Breast epithelium (tissue), 4 donors: ENCODE measurements around the gene LHFPL2. TPM values are rescaled to one million over a fixed set of nuclear protein-coding genes. Genes with fewer than 3 reads are reported as not detected.
A peak's percentile ranks its signal among the peaks of the same experiment; 100 is the strongest.
"Not testable (repeated sequence)": the region's sequence is repeated elsewhere in the genome, so short reads cannot be mapped to it uniquely, and the experiment has no call there.

Experiments used
- DNase-seq, 2 donors: peaks; one replicate each; pipeline ENCODE4 v3.0.0-alpha.2; 2019; ENCODE audit warnings: low spot score in 2 of 2
- H3K27ac ChIP-seq, 2 donors: fragments of 200-600 bp; sonication (generic) in 1 of 2; one replicate each; pipeline ENCODE4 v1.5.1; 2016 to 2019; ENCODE audit warnings: mild to moderate bottlenecking in 1 of 2
- H3K27me3 ChIP-seq, 2 donors: fragments of 200-600 bp; sonication (generic) in 1 of 2; one replicate each; pipeline versions ENCODE4 v1.5.1 to v1.6.0; 2017 to 2019; ENCODE audit warnings: control low read depth in 1 of 2, mild to moderate bottlenecking in 1 of 2
- H3K36me3 ChIP-seq: fragments of 200-600 bp; one replicate; pipeline ENCODE4 v1.5.1; 2019
- H3K4me1 ChIP-seq, 2 donors: fragments of 200-600 bp; sonication (generic); one replicate each; pipeline ENCODE4 v1.5.1; 2016 to 2019; ENCODE audit warnings: control low read depth in 1 of 2
- H3K4me3 ChIP-seq, 3 donors: fragments of 200-600 bp; sonication (generic); 1 replicate in 2 of 3; 2 replicates in 1 of 3; pipeline ENCODE4 v1.5.1; 2016 to 2019; ENCODE audit warnings: mild to moderate bottlenecking in 3 of 3, moderate library complexity in 2 of 3
- H3K9me3 ChIP-seq, 2 donors: fragments of 200-600 bp; sonication (generic) in 1 of 2; one replicate each; pipeline ENCODE4 v1.5.1; 2016 to 2019; ENCODE audit warnings: control low read depth in 1 of 2
- POLR2A ChIP-seq: fragments of 450-650 bp; IDR thresholded peaks from one replicate; pipeline ENCODE4 v1.6.1; 2016; ENCODE audit warnings: antibody characterized with exemption, mild to moderate bottlenecking, moderate library complexity
- POLR2AphosphoS5 ChIP-seq, 3 donors: sonication (generic); formaldehyde crosslinking; IDR thresholded peaks; one replicate each; pipeline ENCODE4 v1.6.1; 2017; ENCODE audit warnings: antibody characterized with exemption in 3 of 3
- intact Hi-C: fragments of 100-400 bp; cut with DNase I; formaldehyde crosslinking; loops from one replicate; pipeline ENCODE4 v1.15.1; 2023; ENCODE audit warnings: low total_unique reads
- total RNA-seq, 3 donors: library from RNA; depleted of rRNA; stranded (reverse); fragments of >200 nt; gene quantifications; one replicate each; pipeline ENCODE4 v1.1.0, GENCODE V29; 2016
- TF ChIP-seq, protein P1 (sequence below), 3 donors: fragments of 450-650 bp; IDR thresholded peaks; one replicate each; pipeline ENCODE4 v1.5.1; 2016 to 2017; ENCODE audit warnings: antibody characterized with exemption in 3 of 3, mild to moderate bottlenecking in 3 of 3, moderate library complexity in 3 of 3

Gene LHFPL2
- total RNA-seq, 3 donors from 2014 or later = 36.8 to 61.8 (median 41.3) TPM

DNA sequence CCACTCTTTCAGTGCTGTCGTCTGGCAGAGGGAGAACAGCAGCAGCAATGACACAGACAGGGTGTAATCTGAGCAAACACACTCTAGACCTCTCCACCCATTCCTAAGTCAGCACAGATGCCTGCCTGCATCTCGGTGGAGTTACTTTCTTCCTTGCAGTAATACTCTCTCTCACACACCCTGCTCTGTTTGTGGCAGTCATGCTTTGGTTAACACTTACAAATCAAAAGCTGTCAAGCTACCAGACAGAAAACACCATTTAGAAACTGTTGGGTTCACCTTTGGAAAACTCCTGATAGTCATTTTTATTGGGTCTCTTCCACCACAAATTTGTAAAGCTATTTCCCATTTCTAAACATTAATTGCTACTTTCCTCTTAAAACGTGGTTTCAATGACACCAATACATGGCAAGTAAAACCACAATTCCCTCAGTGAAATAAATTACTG, 27.3 kb downstream of the LHFPL2 start:
- H3K9me3 ChIP-seq = peaks cover 4 to 6% of the 10 kb centered on the region in 2 donors
- H3K4me1 ChIP-seq = no peaks in the 10 kb centered on the region
- no peak for DNase-seq
- TF ChIP-seq, protein P1, sequence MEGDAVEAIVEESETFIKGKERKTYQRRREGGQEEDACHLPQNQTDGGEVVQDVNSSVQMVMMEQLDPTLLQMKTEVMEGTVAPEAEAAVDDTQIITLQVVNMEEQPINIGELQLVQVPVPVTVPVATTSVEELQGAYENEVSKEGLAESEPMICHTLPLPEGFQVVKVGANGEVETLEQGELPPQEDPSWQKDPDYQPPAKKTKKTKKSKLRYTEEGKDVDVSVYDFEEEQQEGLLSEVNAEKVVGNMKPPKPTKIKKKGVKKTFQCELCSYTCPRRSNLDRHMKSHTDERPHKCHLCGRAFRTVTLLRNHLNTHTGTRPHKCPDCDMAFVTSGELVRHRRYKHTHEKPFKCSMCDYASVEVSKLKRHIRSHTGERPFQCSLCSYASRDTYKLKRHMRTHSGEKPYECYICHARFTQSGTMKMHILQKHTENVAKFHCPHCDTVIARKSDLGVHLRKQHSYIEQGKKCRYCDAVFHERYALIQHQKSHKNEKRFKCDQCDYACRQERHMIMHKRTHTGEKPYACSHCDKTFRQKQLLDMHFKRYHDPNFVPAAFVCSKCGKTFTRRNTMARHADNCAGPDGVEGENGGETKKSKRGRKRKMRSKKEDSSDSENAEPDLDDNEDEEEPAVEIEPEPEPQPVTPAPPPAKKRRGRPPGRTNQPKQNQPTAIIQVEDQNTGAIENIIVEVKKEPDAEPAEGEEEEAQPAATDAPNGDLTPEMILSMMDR (IDR thresholded peaks at IDR 0.05) = no peak
- TF ChIP-seq POLR2A (no peak), POLR2AphosphoS5 (IDR thresholded peaks at IDR 0.05) (no peak)
- no peak overlapping the region for H3K4me3 ChIP-seq
- peak overlapping the region in 1 of 2 donors; percentile 21 for H3K27ac ChIP-seq
- intact Hi-C loops = no loop called here
- H3K36me3 ChIP-seq = no peaks in the 10 kb centered on the region
- no peaks in the 10 kb centered on the region for H3K27me3 ChIP-seq

- H3K4me1 ChIP-seq, H3K27ac ChIP-seq, DNase-seq, H3K27me3 ChIP-seq, H3K4me3 ChIP-seq, H3K36me3 ChIP-seq, H3K9me3 ChIP-seq, intact Hi-C loops: not testable (repeated sequence)
Observed at GRCh38 chr5:78620119-78620518, 28.5 kb downstream of the LHFPL2 start.

- Histone ChIP-seq H3K9me3 (peaks cover 4 to 6% of the 10 kb centered on the region in 2 donors), H3K36me3 (no peaks in the 10 kb centered on the region), H3K4me1 (no peaks in the 10 kb centered on the region), H3K4me3 (no peak overlapping the region), H3K27me3 (no peaks in the 10 kb centered on the region), H3K27ac (no peak overlapping the region)
- no peak for DNase-seq
- no peak for TF ChIP-seq POLR2A
- TF ChIP-seq POLR2AphosphoS5 (IDR thresholded peaks at IDR 0.05) = no peak
- TF ChIP-seq, protein P1 (IDR thresholded peaks at IDR 0.05) = no peak
- intact Hi-C loops = no loop called here
Observed at GRCh38 chr5:78618303-78618702, 30.3 kb downstream of the LHFPL2 start.

GRCh38 chr5:78615697-78616096, 32.9 kb downstream of the LHFPL2 start:
- Histone ChIP-seq H3K27ac (peak overlapping the region; percentile 15 to 40), H3K27me3 (no peaks in the 10 kb centered on the region), H3K4me3 (no peak overlapping the region), H3K9me3 (peaks cover 4 to 6% of the 10 kb centered on the region in 2 donors), H3K4me1 (no peaks in the 10 kb centered on the region), H3K36me3 (no peaks in the 10 kb centered on the region)
- no peak for DNase-seq
- intact Hi-C loops = loop anchor here (1.0 kb wide), 1 partner anchor 27 kb away; no protein-coding TSS in a partner anchor
- TF ChIP-seq, protein P1 (IDR thresholded peaks at IDR 0.05) = no peak
- TF ChIP-seq POLR2AphosphoS5 (IDR thresholded peaks at IDR 0.05) (no peak), POLR2A (no peak)

DNA sequence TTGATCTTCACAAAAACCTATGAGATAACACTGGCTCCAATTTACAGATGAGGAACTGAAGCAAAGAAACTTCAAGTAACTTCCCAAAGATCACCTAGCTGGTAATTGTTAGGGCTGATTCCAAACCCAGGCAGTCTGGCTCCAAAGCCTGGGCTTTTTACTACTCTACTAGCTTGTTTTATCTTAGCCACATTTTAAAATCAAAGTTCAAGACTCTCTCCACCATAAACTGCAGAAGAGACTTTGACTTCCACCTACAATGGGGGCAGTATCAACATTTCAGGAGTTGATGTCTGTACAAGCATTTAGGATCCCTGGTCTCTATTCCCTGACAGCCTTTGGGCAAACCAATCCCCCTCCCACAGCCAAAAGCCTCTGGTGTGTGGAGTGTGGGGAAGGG, 33.8 kb downstream of the LHFPL2 start:
- TF ChIP-seq, protein P1 (IDR thresholded peaks at IDR 0.05) = no peak
- no peak for TF ChIP-seq POLR2AphosphoS5 (IDR thresholded peaks at IDR 0.05)
- intact Hi-C loops = no loop called here
- H3K36me3 ChIP-seq = no peaks in the 10 kb centered on the region
- no peak for DNase-seq
- no peaks in the 10 kb centered on the region for H3K9me3 ChIP-seq
- no peaks in the 10 kb centered on the region for H3K27me3 ChIP-seq
- H3K4me1 ChIP-seq = no peaks in the 10 kb centered on the region
- no peak overlapping the region for H3K4me3 ChIP-seq
- H3K27ac ChIP-seq = peak overlapping the region in 1 of 2 donors; percentile 3

DNA sequence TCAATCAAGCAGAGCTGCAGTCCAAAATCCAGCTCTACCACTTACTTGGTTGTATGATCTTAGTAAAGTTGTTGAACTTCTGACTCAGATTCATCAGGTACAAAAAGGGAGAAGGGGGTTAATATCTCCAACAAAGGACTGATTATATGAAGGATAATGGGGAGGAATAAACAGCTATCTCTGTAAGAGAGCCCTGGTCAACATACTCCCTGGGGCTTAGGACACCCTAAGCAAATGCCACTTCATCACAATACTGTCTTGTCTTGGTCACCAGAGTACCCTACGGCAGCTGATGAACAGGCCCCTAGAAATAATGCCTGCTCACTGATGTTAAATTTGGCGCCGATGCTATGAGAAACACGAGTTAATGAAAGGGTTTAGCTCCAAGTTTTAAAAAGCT, 34.8 kb downstream of the LHFPL2 start:
- no peaks in the 10 kb centered on the region for H3K4me1 ChIP-seq
- intact Hi-C loops = no loop called here

More for the DNA sequence above, 34.8 kb downstream of the LHFPL2 start:
- H3K27ac ChIP-seq = peak overlapping the region in 1 of 2 donors; percentile 39
- no peak overlapping the region for H3K4me3 ChIP-seq
- TF ChIP-seq, protein P1 (IDR thresholded peaks at IDR 0.05) = no peak
- TF ChIP-seq POLR2A (no peak), POLR2AphosphoS5 (IDR thresholded peaks at IDR 0.05) (no peak)
- H3K36me3 ChIP-seq = no peaks in the 10 kb centered on the region
- no peaks in the 10 kb centered on the region for H3K9me3 ChIP-seq
- no peak for DNase-seq
- H3K27me3 ChIP-seq = no peaks in the 10 kb centered on the region
